GM12878 (cell line): Measurements from ENCODE around the gene MEGF6. TPM values are rescaled to one million over a fixed set of nuclear protein-coding genes. Genes with fewer than 3 reads are reported as not detected.

Source experiments
- ATAC-seq: fragments of 200-7000 bp; cut with Tn5 transposase; 3 replicates; pipeline ENCODE4 v1.9.1; 2020; ENCODE audit warnings: mild to moderate bottlenecking, moderate library complexity
- BruUV-seq: library from RNA; stranded (reverse); fragments of 400-500 nt; replicated peaks from 2 replicates; lab custom pipeline; 2021; lab: Mats Ljungman, UMichigan
- CTCF ChIA-PET: fragments of 300-600 bp; sonication (Branson Sonifier 250); formaldehyde crosslinking; extraction: SDS; loops from one replicate; lab custom pipeline; 2021; ENCODE audit warnings: inconsistent platforms; lab: Yijun Ruan, JAX
- POLR2A ChIA-PET: fragments of 350-600 bp; formaldehyde crosslinking; extraction: SDS; loops from one replicate; lab custom pipeline; 2021; ENCODE audit warnings: inconsistent platforms; lab: Charles Lee
- RAD21 ChIA-PET: fragments of 300-600 bp; sonication (Branson Sonifier 250); formaldehyde crosslinking; loops from one replicate; lab custom pipeline; 2023; ENCODE audit warnings: antibody characterized with exemption; ENCODE audit not compliant: unreplicated experiment; lab: Charles Lee
- SMC1A ChIA-PET: fragments of 300-600 bp; sonication (Branson Sonifier 250); formaldehyde crosslinking; loops from one replicate; lab custom pipeline; 2023; ENCODE audit not compliant: unreplicated experiment, uncharacterized antibody; lab: Charles Lee
- DNase-seq: peaks from one replicate; pipeline ENCODE4 v3.0.0-alpha.2; 2011; ENCODE audit warnings: low read depth, low spot score
- FAIRE-seq: peaks from 3 replicates; lab custom pipeline; 2011; peaks lifted over from hg19 to GRCh38; lab: Jason Lieb, UNC
- H2AFZ ChIP-seq: 2 replicates; pipeline ENCODE4 v1.6.0; 2011; ENCODE audit warnings: low read depth, low read length, control low read depth; ENCODE audit not compliant: control insufficient read depth
- H3K27ac ChIP-seq: 2 replicates; pipeline ENCODE4 v1.5.1; 2011; ENCODE audit warnings: control low read depth; ENCODE audit not compliant: control insufficient read depth, insufficient read depth
- H3K27me3 ChIP-seq, 2 experiments: replicated peaks in 1 of 2; 2 replicates each; pipeline versions ENCODE4 v1.6.0 to v1.6.1; 2011; ENCODE audit warnings: low read length in 1 of 2; ENCODE audit not compliant: control insufficient read depth in 2 of 2, insufficient read depth in 2 of 2
- H3K36me3 ChIP-seq, 2 experiments: 2 replicates each; pipeline ENCODE4 v1.5.1; 2011; ENCODE audit warnings: low read length in 1 of 2; ENCODE audit not compliant: control insufficient read depth in 2 of 2, insufficient read depth in 2 of 2
- H3K4me1 ChIP-seq: 2 replicates; pipeline ENCODE4 v1.6.1; 2011; ENCODE audit warnings: mild to moderate bottlenecking, low read length, moderate library complexity, mixed read lengths; ENCODE audit not compliant: control insufficient read depth, insufficient read depth
- H3K4me2 ChIP-seq: 2 replicates; pipeline ENCODE4 v1.6.0; 2011; ENCODE audit warnings: control low read depth; ENCODE audit not compliant: control insufficient read depth, insufficient read depth
- H3K4me3 ChIP-seq: fragments of 200-600 bp; sonication (generic); 2 replicates; pipeline ENCODE4 v1.5.1; 2016
- H3K79me2 ChIP-seq: 2 replicates; pipeline ENCODE4 v1.6.0; 2011; ENCODE audit warnings: low read length; ENCODE audit not compliant: control insufficient read depth, insufficient read depth
- H3K9ac ChIP-seq: 2 replicates; pipeline ENCODE4 v1.8.0; 2011; ENCODE audit warnings: low read length, control low read depth, mixed read lengths; ENCODE audit not compliant: control insufficient read depth, insufficient read depth
- H3K9me3 ChIP-seq: replicated peaks from 3 replicates; pipeline ENCODE4 v1.5.1; 2011; ENCODE audit warnings: mild to moderate bottlenecking, low read length; ENCODE audit not compliant: control insufficient read depth, insufficient read depth
- H4K20me1 ChIP-seq: 2 replicates; pipeline ENCODE4 v1.6.0; 2011; ENCODE audit not compliant: control insufficient read depth, insufficient read depth
- CHD1 ChIP-seq: IDR thresholded peaks from 2 replicates; pipeline ENCODE4 v1.6.1; 2012; ENCODE audit warnings: low read depth, low read length, improper control_type of control experiment
- CREB1 ChIP-seq: IDR thresholded peaks from 2 replicates; pipeline ENCODE4 v1.6.1; 2012; ENCODE audit warnings: low read depth, mild to moderate bottlenecking, inconsistent platforms
- HSF1 ChIP-seq: fragments of 150-350 bp; IDR thresholded peaks from 2 replicates; pipeline ENCODE4 v1.6.1; 2014; ENCODE audit warnings: mild to moderate bottlenecking, low read depth, low read length
- IKZF2 ChIP-seq, 2 experiments: fragments of 450-650 bp; IDR thresholded peaks; 2 replicates each; pipeline ENCODE4 v1.6.1; 2017; ENCODE audit warnings: mild to moderate bottlenecking in 2 of 2, moderate library complexity in 2 of 2
- JUND ChIP-seq: IDR thresholded peaks from 2 replicates; pipeline ENCODE4 v1.6.1; 2012; ENCODE audit warnings: low read depth, mild to moderate bottlenecking, low read length, improper control_type of control experiment, moderate library complexity
- NFYA ChIP-seq: IDR thresholded peaks from 2 replicates; pipeline ENCODE4 v1.6.1; 2011; ENCODE audit warnings: low read depth, mild to moderate bottlenecking, low read length, improper control_type of control experiment, borderline replicate concordance
- RAD21 ChIP-seq: IDR thresholded peaks from 2 replicates; pipeline ENCODE4 v1.6.1; 2011; ENCODE audit warnings: mild to moderate bottlenecking, low read depth, low read length, moderate library complexity; ENCODE audit not compliant: insufficient read depth
- TBL1XR1 ChIP-seq: IDR thresholded peaks from 2 replicates; pipeline ENCODE4 v1.6.1; 2012; ENCODE audit warnings: low read depth, low read length, improper control_type of control experiment
- WGBS: methylation state at CpG from one replicate; pipeline ENCODE4 v1.1.6; 2016; ENCODE audit warnings: low lambda C conversion rate; ENCODE audit not compliant: insufficient replicate concordance, insufficient coverage; ENCODE audit errors: missing lambda C conversion rate; 5-methylcytosine and 5-hydroxymethylcytosine counted together
- in situ Hi-C: fragments of 300-500 bp; cut with MboI; formaldehyde crosslinking; loops from 9 replicates; pipeline ENCODE4 v1.14.3; 2018; ENCODE audit warnings: mixed read lengths
- intact Hi-C: fragments of 100-400 bp; cut with micrococcal nuclease; formaldehyde crosslinking; loops from one replicate; pipeline ENCODE4 v1.14.2; 2022; ENCODE audit not compliant: unreplicated experiment
- polyA plus RNA-seq, 11 experiments: library from polyadenylated mRNA; depleted of rRNA in 4 of 11; unstranded in 6 of 11; stranded (reverse) in 5 of 11; fragments of >200 nt; fragmentation: Nextera tagmentation in 4 of 11; fragmentation: Illumina TruSeq in 1 of 11; extraction: Ambion mirVana in 4 of 11; extraction: Trizol in 1 of 11; gene quantifications; 1 replicate in 1 of 11; 2 replicates in 10 of 11; pipeline versions ENCODE4 v1.2.1 to v1.2.3, GENCODE V29; 2011 to 2016; ENCODE audit warnings: inconsistent platforms in 2 of 11, missing spikeins in 2 of 11, low read depth in 1 of 11
- total RNA-seq, 4 experiments: library from RNA; depleted of rRNA in 3 of 4; stranded (reverse); fragments of >200 nt in 3 of 4; fragmentation: Illumina TruSeq in 1 of 4; extraction: Trizol in 1 of 4; gene quantifications; 2 replicates each; pipeline versions ENCODE4 v1.2.1 to v1.2.3, GENCODE V29; 2013 to 2021
- TF ChIP-seq, protein P1 (sequence below): IDR thresholded peaks from 2 replicates; pipeline ENCODE4 v1.6.1; 2011; ENCODE audit warnings: low read depth, mild to moderate bottlenecking, low read length, moderate library complexity, borderline replicate concordance; ENCODE audit errors: extremely low read depth
- TF ChIP-seq, protein P2 (sequence below): fragments of 450-650 bp; IDR thresholded peaks from 2 replicates; pipeline ENCODE4 v1.6.1; 2018; ENCODE audit warnings: mild to moderate bottlenecking, low read depth, moderate library complexity; ENCODE audit not compliant: partially characterized antibody
- TF ChIP-seq, protein P3 (sequence below): fragments of 450-650 bp; IDR thresholded peaks from 2 replicates; pipeline ENCODE4 v1.6.1; 2017; ENCODE audit warnings: mild to moderate bottlenecking, moderate library complexity
- TF ChIP-seq, protein P4 (sequence below): fragments of 450-650 bp; IDR thresholded peaks from 2 replicates; pipeline ENCODE4 v1.6.1; 2017; ENCODE audit warnings: mild to moderate bottlenecking, low read depth, inconsistent platforms; ENCODE audit not compliant: poor library complexity, severe bottlenecking

The MEGF6 gene
- total and polyA plus RNA-seq, 10 of the 15 experiments (the other 5 are each of a cell fraction or from before 2014, with no cell fraction given): 0.03 to 0.41 TPM; not detected in 8

- no TSS peak for BruUV-seq
- H3K9ac ChIP-seq: no peak overlapping the region
- no peaks in the 10 kb centered on the region for H3K36me3 ChIP-seq
- intact Hi-C loops: no loop called here
- ChIA-PET SMC1A (no interaction called here), RAD21 (no interaction called here), POLR2A (no interaction called here), CTCF (no interaction called here)
- no peaks in the 10 kb centered on the region for H4K20me1 ChIP-seq
- no peaks in the 10 kb centered on the region for H3K4me1 ChIP-seq
- WGBS: 44% methylated on average over 26 of the region's 26 CpGs
- in situ Hi-C loops: no loop called here
- DNase-seq (no peak), FAIRE-seq (no peak), ATAC-seq (no peak)
- no peaks in the 10 kb centered on the region for H3K27me3 ChIP-seq
- no peaks in the 10 kb centered on the region for H3K79me2 ChIP-seq
- no peak overlapping the region for H3K4me3 ChIP-seq
- no peak overlapping the region for H3K27ac ChIP-seq
- no peak overlapping the region for H2AFZ ChIP-seq
- H3K9me3 ChIP-seq: no peaks in the 10 kb centered on the region
- no peak overlapping the region for H3K4me2 ChIP-seq
- TF ChIP-seq HSF1 (no peak), NFYA (no peak), CHD1 (no peak), IKZF2 (IDR thresholded peaks at IDR 0.05) (no peak), JUND (no peak), CREB1 (no peak), TBL1XR1 (no peak), RAD21 (no peak)
- TF ChIP-seq, protein P1, sequence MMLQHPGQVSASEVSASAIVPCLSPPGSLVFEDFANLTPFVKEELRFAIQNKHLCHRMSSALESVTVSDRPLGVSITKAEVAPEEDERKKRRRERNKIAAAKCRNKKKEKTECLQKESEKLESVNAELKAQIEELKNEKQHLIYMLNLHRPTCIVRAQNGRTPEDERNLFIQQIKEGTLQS: no peak
- TF ChIP-seq, protein P2, sequence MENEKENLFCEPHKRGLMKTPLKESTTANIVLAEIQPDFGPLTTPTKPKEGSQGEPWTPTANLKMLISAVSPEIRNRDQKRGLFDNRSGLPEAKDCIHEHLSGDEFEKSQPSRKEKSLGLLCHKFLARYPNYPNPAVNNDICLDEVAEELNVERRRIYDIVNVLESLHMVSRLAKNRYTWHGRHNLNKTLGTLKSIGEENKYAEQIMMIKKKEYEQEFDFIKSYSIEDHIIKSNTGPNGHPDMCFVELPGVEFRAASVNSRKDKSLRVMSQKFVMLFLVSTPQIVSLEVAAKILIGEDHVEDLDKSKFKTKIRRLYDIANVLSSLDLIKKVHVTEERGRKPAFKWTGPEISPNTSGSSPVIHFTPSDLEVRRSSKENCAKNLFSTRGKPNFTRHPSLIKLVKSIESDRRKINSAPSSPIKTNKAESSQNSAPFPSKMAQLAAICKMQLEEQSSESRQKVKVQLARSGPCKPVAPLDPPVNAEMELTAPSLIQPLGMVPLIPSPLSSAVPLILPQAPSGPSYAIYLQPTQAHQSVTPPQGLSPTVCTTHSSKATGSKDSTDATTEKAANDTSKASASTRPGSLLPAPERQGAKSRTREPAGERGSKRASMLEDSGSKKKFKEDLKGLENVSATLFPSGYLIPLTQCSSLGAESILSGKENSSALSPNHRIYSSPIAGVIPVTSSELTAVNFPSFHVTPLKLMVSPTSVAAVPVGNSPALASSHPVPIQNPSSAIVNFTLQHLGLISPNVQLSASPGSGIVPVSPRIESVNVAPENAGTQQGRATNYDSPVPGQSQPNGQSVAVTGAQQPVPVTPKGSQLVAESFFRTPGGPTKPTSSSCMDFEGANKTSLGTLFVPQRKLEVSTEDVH: no peak
- TF ChIP-seq, protein P3, sequence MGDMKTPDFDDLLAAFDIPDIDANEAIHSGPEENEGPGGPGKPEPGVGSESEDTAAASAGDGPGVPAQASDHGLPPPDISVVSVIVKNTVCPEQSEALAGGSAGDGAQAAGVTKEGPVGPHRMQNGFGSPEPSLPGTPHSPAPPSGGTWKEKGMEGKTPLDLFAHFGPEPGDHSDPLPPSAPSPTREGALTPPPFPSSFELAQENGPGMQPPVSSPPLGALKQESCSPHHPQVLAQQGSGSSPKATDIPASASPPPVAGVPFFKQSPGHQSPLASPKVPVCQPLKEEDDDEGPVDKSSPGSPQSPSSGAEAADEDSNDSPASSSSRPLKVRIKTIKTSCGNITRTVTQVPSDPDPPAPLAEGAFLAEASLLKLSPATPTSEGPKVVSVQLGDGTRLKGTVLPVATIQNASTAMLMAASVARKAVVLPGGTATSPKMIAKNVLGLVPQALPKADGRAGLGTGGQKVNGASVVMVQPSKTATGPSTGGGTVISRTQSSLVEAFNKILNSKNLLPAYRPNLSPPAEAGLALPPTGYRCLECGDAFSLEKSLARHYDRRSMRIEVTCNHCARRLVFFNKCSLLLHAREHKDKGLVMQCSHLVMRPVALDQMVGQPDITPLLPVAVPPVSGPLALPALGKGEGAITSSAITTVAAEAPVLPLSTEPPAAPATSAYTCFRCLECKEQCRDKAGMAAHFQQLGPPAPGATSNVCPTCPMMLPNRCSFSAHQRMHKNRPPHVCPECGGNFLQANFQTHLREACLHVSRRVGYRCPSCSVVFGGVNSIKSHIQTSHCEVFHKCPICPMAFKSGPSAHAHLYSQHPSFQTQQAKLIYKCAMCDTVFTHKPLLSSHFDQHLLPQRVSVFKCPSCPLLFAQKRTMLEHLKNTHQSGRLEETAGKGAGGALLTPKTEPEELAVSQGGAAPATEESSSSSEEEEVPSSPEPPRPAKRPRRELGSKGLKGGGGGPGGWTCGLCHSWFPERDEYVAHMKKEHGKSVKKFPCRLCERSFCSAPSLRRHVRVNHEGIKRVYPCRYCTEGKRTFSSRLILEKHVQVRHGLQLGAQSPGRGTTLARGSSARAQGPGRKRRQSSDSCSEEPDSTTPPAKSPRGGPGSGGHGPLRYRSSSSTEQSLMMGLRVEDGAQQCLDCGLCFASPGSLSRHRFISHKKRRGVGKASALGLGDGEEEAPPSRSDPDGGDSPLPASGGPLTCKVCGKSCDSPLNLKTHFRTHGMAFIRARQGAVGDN: no peak
- TF ChIP-seq, protein P4, sequence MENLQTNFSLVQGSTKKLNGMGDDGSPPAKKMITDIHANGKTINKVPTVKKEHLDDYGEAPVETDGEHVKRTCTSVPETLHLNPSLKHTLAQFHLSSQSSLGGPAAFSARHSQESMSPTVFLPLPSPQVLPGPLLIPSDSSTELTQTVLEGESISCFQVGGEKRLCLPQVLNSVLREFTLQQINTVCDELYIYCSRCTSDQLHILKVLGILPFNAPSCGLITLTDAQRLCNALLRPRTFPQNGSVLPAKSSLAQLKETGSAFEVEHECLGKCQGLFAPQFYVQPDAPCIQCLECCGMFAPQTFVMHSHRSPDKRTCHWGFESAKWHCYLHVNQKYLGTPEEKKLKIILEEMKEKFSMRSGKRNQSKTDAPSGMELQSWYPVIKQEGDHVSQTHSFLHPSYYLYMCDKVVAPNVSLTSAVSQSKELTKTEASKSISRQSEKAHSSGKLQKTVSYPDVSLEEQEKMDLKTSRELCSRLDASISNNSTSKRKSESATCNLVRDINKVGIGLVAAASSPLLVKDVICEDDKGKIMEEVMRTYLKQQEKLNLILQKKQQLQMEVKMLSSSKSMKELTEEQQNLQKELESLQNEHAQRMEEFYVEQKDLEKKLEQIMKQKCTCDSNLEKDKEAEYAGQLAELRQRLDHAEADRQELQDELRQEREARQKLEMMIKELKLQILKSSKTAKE: no peak
These were observed 112.9 kb downstream of the MEGF6 start for GRCh38 chr1:3498246-3498930.
